GF-D8 (cell line): ENCODE results near the gene PRRC2A.
A peak's percentile ranks its signal among the peaks of the same experiment; 100 is the strongest.

ENCODE experiments used
- DNase-seq: peaks from one replicate; lab custom pipeline; 2025; lab: John Stamatoyannopoulos, UW

The PRRC2A gene

DNA sequence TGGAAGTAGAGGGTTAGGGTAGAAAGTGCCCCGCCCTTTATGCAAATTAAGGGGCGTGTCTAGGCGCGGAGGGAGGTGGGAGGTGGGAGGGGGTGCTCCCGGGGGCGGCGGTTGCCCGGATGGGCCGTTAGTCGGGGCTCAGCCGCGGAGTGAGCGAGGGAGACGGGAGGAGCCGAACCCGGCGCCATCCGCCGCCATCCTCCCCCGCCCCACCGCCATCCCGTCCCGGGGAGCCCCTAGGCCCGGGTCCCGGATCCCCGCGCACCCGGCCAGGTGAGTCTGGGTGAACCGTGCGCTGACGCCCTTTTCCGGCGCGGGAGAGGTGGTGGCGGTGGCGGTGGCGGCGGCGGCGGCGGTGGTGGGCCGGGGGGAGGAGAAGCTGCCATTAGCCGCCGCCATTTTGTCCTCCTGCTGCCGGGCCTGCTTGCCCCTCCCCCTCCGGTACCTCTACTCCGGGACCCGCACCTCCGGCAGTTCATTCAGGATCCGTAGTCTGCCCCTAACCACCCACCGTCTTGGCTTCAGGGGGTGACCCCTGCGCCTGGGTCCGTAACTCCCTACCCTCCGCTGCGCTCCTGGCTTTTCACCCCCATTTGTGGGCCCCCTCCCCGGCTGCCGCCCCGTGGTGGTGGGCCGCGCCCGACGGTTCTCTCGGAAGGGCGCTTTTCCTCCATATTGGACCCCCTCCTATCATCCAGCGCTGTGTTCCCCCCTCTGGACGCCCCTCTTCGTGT, at the start of gene PRRC2A:
PRRC2A (plus strand) TSS at position 130 of the 734 bp plus-strand sequence. CDS start 2,075 bp downstream, outside the sequence.
- no peak for DNase-seq

DNA sequence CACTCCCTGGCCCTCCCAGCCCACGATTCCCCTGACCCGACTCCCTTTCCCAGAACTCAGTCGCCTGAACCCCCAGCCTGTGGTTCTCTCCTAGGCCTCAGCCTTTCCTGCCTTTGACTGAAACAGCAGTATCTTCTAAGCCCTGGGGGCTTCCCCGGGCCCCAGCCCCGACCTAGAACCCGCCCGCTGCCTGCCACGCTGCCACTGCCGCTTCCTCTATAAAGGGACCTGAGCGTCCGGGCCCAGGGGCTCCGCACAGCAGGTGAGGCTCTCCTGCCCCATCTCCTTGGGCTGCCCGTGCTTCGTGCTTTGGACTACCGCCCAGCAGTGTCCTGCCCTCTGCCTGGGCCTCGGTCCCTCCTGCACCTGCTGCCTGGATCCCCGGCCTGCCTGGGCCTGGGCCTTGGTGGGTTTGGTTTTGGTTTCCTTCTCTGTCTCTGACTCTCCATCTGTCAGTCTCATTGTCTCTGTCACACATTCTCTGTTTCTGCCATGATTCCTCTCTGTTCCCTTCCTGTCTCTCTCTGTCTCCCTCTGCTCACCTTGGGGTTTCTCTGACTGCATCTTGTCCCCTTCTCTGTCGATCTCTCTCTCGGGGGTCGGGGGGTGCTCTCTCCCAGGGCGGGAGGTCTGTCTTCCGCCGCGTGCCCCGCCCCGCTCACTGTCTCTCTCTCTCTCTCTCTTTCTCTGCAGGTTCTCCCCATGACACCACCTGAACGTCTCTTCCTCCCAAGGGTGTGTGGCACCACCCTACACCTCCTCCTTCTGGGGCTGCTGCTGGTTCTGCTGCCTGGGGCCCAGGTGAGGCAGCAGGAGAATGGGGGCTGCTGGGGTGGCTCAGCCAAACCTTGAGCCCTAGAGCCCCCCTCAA, 48.2 kb upstream of the PRRC2A start, which contains the start of gene LTA:
LTA (plus strand) TSS at position 249 of the 871 bp plus-strand sequence; CDS start at position 703, 454 bp downstream.
- no peak for DNase-seq

DNA sequence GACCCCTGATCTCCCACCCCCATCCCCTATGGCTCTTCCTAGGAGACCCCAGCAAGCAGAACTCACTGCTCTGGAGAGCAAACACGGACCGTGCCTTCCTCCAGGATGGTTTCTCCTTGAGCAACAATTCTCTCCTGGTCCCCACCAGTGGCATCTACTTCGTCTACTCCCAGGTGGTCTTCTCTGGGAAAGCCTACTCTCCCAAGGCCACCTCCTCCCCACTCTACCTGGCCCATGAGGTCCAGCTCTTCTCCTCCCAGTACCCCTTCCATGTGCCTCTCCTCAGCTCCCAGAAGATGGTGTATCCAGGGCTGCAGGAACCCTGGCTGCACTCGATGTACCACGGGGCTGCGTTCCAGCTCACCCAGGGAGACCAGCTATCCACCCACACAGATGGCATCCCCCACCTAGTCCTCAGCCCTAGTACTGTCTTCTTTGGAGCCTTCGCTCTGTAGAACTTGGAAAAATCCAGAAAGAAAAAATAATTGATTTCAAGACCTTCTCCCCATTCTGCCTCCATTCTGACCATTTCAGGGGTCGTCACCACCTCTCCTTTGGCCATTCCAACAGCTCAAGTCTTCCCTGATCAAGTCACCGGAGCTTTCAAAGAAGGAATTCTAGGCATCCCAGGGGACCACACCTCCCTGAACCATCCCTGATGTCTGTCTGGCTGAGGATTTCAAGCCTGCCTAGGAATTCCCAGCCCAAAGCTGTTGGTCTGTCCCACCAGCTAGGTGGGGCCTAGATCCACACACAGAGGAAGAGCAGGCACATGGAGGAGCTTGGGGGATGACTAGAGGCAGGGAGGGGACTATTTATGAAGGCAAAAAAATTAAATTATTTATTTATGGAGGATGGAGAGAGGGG, 47.0 kb upstream of the PRRC2A start:
- DNase-seq = no peak

DNA sequence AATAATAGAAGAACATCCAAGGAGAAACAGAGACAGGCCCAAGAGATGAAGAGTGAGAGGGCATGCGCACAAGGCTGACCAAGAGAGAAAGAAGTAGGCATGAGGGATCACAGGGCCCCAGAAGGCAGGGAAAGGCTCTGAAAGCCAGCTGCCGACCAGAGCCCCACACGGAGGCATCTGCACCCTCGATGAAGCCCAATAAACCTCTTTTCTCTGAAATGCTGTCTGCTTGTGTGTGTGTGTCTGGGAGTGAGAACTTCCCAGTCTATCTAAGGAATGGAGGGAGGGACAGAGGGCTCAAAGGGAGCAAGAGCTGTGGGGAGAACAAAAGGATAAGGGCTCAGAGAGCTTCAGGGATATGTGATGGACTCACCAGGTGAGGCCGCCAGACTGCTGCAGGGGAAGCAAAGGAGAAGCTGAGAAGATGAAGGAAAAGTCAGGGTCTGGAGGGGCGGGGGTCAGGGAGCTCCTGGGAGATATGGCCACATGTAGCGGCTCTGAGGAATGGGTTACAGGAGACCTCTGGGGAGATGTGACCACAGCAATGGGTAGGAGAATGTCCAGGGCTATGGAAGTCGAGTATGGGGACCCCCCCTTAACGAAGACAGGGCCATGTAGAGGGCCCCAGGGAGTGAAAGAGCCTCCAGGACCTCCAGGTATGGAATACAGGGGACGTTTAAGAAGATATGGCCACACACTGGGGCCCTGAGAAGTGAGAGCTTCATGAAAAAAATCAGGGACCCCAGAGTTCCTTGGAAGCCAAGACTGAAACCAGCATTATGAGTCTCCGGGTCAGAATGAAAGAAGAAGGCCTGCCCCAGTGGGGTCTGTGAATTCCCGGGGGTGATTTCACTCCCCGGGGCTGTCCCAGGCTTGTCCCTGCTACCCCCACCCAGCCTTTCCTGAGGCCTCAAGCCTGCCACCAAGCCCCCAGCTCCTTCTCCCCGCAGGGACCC, 46.1 kb upstream of the PRRC2A start:
- DNase-seq = no peak

DNA sequence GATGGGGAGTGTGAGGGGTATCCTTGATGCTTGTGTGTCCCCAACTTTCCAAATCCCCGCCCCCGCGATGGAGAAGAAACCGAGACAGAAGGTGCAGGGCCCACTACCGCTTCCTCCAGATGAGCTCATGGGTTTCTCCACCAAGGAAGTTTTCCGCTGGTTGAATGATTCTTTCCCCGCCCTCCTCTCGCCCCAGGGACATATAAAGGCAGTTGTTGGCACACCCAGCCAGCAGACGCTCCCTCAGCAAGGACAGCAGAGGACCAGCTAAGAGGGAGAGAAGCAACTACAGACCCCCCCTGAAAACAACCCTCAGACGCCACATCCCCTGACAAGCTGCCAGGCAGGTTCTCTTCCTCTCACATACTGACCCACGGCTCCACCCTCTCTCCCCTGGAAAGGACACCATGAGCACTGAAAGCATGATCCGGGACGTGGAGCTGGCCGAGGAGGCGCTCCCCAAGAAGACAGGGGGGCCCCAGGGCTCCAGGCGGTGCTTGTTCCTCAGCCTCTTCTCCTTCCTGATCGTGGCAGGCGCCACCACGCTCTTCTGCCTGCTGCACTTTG, 45.1 kb upstream of the PRRC2A start, which contains the start of gene TNF:
TNF (plus strand) TSS at position 231 of the 567 bp plus-strand sequence; CDS start at position 408, 177 bp downstream.
- DNase-seq = peak; percentile 45

DNA sequence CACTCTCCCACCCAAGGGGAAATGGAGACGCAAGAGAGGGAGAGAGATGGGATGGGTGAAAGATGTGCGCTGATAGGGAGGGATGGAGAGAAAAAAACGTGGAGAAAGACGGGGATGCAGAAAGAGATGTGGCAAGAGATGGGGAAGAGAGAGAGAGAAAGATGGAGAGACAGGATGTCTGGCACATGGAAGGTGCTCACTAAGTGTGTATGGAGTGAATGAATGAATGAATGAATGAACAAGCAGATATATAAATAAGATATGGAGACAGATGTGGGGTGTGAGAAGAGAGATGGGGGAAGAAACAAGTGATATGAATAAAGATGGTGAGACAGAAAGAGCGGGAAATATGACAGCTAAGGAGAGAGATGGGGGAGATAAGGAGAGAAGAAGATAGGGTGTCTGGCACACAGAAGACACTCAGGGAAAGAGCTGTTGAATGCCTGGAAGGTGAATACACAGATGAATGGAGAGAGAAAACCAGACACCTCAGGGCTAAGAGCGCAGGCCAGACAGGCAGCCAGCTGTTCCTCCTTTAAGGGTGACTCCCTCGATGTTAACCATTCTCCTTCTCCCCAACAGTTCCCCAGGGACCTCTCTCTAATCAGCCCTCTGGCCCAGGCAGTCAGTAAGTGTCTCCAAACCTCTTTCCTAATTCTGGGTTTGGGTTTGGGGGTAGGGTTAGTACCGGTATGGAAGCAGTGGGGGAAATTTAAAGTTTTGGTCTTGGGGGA, 44.4 kb upstream of the PRRC2A start:
- peak; percentile 18 for DNase-seq

DNA sequence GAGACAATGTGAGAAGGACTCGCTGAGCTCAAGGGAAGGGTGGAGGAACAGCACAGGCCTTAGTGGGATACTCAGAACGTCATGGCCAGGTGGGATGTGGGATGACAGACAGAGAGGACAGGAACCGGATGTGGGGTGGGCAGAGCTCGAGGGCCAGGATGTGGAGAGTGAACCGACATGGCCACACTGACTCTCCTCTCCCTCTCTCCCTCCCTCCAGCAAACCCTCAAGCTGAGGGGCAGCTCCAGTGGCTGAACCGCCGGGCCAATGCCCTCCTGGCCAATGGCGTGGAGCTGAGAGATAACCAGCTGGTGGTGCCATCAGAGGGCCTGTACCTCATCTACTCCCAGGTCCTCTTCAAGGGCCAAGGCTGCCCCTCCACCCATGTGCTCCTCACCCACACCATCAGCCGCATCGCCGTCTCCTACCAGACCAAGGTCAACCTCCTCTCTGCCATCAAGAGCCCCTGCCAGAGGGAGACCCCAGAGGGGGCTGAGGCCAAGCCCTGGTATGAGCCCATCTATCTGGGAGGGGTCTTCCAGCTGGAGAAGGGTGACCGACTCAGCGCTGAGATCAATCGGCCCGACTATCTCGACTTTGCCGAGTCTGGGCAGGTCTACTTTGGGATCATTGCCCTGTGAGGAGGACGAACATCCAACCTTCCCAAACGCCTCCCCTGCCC, 43.5 kb upstream of the PRRC2A start:
- no peak for DNase-seq

DNA sequence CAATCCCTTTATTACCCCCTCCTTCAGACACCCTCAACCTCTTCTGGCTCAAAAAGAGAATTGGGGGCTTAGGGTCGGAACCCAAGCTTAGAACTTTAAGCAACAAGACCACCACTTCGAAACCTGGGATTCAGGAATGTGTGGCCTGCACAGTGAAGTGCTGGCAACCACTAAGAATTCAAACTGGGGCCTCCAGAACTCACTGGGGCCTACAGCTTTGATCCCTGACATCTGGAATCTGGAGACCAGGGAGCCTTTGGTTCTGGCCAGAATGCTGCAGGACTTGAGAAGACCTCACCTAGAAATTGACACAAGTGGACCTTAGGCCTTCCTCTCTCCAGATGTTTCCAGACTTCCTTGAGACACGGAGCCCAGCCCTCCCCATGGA, 42.9 kb upstream of the PRRC2A start:
- DNase-seq = no peak

DNA sequence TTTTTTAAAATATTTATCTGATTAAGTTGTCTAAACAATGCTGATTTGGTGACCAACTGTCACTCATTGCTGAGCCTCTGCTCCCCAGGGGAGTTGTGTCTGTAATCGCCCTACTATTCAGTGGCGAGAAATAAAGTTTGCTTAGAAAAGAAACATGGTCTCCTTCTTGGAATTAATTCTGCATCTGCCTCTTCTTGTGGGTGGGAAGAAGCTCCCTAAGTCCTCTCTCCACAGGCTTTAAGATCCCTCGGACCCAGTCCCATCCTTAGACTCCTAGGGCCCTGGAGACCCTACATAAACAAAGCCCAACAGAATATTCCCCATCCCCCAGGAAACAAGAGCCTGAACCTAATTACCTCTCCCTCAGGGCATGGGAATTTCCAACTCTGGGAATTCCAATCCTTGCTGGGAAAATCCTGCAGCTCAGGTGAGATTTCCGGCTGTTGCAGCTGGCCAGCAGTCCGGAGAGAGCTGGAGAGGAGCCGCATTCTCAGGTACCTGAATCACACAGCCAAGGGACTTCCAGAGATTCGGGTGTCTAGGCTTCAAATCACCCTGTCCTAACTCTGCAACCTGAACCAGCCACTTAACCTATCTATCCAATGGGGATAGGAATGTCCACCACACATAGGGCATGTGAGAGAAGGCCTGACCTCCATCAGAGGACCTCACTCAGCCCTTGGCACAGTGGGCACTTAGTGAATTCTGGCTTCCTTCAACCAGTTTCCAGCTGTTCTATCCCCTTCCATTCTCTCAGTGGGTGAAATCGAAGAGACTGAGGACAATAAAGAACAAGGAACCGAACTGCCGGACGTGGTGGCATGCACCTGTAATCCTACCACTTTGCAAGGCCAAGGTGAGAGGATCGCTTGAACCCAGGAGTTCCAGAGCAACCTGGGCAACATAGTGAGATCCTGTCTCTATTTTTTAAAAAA, 42.1 kb upstream of the PRRC2A start:
- DNase-seq = no peak

DNA sequence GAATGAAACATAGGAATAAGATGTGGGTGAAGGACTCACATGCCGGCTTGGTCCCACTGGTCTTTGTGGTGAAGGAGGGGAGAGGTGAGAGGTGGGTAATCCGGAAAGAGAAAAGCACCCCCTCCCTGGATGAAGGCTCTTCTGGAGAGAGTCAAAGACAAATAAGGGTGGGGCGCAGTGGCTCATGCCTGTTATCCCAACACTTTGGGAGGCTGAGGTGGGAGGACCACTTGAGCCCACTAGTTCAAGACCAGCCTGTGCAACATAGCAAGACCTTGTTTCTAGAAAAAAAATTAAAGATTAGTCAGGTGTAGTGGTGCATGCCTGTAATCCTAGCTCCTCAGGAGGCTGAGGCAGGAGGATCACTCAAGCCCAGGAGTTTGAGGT, 41.4 kb upstream of the PRRC2A start:
- no peak for DNase-seq

DNA sequence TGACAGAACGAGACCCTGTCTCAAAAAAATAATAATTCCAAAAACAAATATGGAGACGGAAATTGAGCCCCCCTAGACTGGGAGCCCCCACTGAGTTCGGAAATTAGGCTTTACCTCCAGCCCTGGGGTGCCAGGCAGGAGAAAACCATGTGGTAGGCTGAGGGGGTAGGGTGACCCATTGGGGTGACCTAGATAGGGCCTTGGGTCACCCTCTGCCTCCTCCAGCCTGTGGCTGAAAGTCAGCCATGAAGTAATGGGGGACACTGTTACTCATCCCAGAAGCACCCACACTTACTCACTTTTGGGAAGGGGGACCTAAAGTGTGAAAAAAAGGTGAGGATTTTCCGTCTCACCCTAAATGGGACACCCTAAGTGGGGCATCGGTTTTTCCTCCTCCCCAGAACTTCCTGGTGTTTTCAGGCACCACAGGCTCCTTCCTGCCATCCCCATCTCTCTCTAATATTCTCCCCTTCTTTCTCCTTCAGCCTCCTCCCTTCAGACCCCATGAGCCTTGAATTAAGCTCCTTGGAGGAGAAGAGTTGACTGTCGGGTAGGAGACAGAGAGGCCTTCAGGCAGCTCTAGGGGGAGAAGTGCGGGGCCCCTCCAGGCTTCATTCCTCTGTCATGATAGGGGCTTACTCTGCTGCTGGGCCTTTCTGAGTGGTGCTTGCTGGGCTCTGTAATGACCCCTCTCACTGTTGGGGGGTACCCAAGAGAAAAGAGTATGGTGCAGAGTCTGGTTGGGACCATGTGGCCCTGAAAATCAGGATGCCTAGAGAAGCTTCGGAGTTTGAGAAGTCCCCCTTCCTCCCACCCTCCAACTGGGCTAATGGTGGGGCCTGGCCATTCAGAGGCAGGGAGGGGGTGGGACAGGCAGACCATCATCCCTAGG, 40.7 kb upstream of the PRRC2A start:
- no peak for DNase-seq

DNA sequence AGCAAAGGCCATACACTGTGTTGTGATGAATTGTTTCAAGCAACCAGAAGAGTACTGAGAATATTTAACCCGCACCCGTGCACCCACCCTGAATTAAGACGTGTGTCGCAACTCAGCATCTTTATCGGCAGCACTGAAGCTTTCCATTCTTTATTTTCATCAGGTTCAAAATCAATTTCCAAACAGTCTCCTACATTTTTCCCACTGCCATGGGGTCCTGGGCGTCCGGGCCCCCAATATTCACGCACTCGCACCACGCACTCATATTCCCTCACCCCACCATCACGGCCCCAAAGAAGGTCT, 40.1 kb upstream of the PRRC2A start:
- no peak for DNase-seq

DNA sequence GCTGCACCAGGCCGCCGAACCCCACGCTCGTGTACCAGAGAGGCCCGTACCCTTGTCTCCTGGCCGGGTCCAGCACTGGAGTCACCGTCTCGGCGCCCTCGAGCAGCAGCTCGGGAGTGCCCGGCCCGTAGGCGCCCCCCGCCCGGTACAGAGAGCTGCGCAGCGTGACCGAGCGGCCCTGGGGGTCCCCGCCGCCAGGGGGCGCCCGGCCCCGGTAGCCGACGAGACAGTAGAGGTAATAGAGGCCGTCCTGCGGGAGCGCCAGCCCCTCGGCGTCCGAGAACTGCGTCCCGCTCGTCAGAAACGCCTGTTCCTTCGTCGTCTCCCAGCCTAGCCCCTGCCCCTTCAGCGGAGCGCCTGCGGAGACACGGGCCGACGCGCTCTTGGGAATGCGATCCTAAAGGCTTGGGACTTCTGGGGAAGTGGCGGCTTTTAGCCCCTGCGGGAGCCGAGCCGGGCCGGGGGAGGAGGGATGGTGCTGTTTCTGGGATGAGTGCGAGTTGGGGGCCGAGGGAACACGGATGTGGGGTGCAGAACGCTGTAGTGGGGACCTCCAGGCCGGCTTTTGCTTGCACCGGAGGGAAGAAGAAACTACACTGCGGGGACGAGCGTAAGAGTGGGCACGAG, 39.6 kb upstream of the PRRC2A start:
- peak; percentile 45 for DNase-seq

DNA sequence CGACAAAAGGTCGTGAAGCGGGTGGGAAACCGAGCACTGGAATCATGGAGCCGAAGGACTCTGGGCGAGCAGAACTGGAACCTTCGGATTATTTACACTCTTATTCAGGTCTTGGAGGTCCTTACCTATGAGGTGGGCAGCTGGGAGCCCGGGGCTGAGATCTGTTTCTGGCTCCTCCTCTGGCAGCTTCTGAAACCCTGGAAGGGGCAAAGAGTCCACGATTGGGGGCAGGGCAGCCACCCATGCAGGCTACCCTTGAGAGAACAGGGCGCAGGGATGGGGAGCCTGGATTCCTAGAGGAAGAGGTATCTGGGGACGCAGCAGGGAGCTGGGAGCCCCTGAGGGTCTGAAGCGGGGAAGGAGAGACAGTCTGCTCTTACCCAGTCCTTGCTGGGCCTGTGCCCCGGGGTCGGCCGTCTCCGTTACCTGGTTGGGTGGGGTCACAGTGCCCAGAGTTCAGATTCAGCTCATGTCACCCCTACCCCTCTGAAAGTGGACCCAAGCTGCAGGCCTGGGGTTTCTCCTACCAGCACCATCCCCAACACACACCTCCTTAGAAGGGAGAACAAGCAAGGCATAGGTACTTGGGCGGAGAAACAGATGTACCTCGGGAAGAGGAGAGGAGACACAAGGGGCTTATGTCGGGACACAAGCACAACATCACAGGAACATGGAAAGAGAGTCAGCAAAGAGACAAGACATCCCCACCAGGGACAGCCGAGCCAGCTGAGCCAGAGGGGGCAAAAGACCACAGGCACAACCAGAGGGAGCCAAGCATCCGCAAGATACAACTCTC, 38.9 kb upstream of the PRRC2A start:
- no peak for DNase-seq

DNA sequence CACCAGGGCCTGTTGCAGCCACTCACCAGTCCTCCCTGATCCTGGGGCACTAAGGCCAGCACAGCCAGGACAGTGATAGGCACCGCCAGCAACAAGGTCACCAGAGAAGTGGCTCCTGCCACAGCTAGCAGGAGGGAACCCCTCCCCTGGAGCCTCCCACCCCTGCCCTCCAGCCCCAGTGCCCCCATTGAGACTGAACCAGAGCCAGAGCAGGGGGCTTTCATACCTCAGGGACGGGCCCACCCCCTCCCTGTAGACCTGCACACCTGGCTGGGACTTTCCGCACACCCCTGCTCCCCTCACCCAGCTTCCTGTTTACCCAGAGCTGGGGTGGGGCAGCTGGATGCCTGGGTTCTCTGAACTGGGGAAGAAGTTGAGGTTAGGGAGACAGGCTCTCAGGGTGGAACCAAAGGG, 38.3 kb upstream of the PRRC2A start, which contains the start of gene LTB:
LTB (minus strand) TSS at position 195 of the 414 bp plus-strand sequence; CDS start at position 188, 7 bp downstream.
- no peak for DNase-seq

DNA sequence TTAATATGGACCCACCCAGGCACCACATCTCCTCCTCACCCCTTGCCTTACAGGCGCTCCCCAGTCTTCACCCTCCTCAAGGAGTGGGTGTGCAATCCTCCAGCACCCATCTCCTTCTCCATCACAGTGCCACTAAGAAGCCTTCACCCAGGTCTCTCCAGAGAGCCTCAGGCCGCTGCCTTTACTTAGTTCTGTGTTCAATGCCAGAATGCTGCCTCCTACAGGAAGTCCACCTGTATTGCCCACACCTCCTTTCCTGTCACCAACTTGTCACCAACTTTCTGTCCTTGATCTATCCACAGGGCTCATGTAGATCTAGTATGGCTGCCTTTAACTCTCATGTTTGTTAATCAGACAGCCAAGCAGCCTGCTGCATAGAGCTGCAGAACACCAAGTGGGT, 35.0 kb upstream of the PRRC2A start:
- DNase-seq = peak; percentile 38
